ENCODE measurements around the gene AHRR.
"Not testable (repeated sequence)": the region's sequence is repeated elsewhere in the genome, so short reads cannot be mapped to it uniquely, and the experiment has no call there.

AHRR gene

DNA sequence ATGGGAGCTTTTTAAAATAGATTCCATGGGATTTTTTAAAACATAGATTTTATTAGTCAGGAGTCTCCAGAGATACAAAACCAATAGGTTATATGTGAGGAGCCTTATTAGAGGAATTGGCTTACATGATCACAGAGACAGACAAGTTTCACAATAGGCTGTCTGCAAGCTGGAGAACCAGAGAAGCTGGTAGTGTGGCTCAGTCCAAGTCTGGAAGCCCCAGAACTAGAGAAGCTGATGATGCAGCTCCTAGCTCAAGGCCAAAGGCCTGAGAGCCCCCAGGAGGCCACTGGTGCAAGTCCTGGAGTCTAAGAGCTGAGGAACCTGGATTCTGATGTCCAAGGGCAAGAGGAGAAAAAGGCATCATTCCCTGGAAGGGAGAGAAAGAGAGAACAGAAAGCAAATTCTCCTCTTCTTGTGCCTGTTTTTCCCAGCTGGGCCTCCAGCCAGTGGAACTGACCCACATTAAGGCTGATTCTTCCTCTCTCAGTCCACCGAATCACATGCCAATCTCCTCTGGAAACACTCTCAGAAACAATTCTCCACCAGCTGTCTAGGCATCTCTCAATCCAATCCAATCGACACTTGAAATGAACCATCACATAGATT lies 59.3 kb downstream of the AHRR start:
- no peak for DNase-seq

DNA sequence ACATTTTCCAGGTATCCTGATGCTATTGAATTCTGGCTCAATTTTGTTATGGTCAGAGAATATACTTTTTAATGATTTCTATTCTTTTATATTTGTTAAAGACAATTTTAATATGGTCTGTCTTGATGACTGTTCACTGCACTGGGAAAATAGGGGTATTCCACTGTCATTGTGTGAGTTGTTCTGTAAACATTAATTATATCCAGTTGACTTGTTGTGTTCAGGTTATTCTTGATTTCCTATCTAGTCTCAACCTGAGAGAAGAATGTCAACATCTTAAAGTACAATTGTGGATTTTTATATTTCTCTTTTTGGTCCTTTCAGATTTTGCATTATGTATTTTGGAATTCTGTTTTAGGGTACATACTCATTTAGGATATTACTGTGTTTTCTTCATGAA lies 61.6 kb downstream of the AHRR start:
- no peak for DNase-seq

DNA sequence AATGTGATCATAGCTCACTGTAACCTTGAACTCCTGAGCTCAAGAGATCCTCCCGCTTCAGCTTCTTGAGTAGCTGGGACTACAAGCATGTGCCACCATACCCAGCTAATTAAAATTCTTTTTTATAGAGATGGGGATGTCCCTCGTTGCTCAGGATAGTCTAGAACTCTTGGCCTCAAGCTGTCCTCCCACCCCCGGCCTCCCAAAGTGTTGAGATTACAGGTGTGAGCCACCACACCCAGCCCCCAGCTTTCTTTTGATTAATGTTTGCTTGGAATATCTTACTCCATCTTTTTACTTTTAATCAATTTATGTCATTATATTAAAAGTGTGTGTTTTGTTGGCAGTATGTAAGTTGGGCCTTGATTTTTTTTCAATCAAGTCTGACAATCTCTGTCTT lies 62.1 kb downstream of the AHRR start:
- no peak for DNase-seq

DNA sequence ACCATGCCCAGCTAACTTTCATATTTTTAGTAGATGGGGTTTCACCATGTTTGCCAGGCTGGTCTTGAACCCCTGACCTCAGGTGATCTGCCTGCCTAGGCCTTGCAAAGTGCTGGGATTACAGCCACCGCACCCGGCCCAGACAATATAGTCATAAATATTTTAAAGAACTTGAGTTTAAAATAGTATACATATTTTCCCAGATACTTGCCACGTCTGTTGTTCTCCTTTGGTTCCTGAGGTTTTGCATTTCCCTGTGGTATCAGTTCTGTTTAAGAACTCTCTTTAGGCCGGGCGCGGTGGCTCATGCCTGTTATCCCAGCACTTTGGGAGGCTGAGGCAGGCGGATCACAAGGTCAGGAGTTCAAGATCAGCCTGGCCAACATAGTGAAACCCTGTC lies 63.1 kb downstream of the AHRR start:
- DNase-seq = not testable (repeated sequence)

DNA sequence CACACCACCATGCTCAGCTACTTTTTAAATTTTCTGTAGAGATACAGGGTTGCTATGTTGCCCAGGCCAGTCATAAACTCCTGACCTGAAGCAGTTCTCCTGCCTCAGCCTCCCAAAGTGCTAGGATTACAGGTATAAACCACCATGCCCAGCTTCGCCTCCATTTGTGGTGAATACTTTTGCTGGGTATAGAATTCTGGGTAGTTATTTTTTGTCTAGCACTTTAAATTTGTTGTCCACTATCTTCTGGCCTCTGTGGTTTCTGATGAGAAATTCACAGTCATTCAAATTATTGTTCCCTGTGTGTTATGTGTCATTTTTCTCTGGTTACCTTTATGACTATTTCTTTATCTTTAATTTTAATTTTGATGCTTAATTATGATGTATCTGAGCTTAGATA lies 63.8 kb downstream of the AHRR start:
- DNase-seq = no peak

DNA sequence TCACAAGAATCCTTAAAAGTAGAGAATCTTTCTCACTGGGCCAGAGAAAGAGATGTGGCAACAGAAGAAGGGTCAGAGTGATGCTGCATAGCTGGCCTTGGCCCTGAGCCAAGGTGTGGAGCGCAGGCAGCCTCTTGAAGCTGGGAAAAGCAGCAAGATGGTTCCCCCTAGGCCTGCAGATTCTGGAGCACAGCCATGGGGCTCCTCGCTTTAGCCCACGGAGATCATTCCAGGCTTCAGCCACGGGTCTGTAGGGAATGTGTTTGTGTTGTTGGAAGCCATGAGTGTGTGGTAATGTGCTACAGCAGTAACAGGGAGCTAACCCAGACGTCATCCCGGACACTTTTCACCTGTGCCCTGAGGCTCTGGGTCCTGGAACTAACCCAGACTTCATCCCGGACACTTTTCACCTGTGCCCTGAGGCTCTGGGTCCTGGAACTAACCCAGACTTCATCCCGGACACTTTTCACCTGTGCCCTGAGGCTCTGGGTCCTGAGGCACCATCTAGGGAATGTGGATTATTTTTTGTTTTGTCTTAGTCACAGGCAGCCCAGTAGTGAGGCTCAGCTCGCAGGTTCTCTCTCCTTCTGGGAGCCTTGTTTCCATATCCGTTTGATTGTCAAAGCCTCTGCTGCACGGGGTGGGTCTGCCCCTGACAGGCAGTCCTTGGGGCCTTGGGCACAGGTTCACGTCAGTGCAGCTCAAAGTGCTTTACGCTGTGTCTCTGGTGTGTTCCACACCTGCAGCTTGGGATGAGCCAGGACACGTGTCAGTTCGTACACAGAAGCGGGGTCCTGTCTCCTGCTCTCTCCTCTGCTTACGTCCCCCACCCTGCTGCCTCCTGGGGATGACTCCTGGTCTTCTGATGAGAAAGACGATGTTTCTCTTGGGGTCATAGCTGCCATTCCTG lies 65.2 kb downstream of the AHRR start:
- no peak for DNase-seq

DNA sequence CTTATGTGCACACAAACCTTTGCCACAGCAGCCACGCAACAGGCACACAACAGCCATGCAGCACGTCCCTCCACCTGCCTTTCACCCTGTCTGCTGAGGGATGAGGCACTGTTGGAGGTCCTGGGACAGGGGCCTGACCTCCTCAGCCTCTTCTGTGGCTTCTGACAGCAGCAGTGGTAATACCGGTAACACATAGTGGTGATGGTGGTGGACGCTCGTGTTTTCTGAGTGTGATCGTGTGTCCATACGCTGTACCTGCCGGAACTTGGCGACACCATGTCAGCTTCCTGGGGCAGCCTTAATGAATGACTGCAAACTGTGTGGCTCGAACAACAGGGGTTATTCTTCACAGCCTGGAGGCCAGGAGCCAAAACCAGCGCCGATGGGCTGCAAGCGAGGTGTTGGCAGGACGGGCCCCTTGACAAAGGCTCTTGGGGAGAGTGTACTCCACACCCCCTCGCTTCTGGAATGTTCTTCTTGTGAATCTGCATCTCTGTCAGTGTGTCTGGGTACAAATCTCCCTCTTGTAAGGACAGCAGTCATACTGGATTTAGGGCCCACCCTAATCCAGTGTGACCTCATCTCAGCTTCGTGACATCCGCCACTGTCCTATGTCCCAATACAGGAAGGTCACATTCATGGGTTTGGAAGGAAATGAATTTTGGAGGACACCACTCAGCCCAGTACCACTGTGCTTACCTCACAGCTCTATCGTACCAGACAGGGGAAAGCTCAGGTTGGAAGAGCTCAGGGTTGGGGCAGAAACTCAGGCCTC lies 66.2 kb downstream of the AHRR start:
- no peak for DNase-seq

DNA sequence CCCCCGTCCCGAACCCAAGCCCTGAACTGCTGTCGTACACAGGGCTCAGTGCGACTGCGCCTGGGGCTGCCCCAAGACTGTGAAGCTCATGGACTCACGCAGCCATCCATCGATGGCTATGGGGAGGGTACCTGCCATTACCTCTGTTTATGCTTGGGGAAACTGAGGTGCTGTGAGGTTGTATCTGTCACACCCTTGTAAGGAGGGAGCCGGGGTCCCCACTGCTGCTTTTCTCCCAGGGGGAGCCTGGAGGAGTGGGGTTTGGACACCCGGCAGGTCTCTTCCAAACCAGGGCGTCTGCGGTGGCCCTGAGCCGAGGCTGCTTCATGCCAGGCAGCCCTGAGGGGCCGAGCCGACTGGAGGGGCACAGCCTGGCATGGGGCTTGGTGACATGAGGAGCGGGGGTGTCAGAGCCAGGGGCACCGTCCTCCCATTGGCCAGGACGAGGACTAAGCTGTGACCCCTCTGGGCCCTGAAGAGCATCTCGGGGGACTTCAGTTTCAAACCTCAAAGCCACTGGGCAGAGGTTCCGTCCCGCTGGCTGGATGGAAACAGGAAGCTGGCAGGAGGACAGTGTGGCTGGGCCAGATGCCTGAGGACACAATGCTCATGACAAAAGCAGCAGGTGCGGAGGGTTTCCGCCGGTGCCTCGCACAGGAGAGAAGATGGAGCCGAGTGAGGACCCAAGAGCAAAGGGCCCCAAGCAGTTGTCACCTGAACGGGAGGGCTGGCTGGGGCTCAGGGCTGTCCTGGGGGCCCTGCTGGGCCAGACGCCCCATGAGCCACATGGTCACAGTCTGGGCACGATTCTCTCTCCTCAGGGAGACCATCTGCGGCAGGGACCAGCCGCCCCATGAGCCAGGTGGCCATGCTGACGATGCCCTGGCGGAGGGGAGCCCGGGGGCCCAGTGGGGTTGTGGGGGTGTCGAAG lies 67.0 kb downstream of the AHRR start:
- no peak for DNase-seq

DNA sequence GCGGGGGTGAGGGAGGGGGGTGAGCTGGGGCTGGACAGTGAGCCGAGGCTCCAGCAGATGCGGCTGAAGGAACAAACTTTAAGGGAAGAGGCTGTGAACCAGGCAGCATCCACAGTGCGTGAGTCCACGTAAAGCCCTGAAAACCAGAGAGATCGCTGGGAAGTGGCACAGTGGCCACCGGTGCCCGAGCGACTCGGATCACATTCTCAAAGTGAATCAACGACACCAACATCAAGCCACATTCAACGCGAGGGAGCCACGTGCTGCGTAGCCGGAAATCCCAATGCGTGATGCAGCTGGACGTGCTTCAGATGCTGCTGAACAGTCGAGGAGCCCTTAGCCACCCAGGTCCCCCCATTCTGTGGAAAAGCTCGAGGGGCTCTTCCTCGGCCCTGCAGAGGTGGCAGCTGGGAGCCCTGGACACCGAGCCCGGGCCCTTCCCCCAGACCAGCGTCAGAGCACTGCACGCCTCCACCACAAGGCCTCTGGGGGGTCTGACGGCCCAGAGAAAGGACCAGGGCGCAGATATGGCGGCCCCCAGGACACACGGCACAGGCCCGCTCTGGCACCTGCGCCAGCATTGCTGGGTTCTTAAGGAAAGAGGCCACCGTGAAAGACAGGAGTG lies 67.8 kb downstream of the AHRR start:
- no peak for DNase-seq

DNA sequence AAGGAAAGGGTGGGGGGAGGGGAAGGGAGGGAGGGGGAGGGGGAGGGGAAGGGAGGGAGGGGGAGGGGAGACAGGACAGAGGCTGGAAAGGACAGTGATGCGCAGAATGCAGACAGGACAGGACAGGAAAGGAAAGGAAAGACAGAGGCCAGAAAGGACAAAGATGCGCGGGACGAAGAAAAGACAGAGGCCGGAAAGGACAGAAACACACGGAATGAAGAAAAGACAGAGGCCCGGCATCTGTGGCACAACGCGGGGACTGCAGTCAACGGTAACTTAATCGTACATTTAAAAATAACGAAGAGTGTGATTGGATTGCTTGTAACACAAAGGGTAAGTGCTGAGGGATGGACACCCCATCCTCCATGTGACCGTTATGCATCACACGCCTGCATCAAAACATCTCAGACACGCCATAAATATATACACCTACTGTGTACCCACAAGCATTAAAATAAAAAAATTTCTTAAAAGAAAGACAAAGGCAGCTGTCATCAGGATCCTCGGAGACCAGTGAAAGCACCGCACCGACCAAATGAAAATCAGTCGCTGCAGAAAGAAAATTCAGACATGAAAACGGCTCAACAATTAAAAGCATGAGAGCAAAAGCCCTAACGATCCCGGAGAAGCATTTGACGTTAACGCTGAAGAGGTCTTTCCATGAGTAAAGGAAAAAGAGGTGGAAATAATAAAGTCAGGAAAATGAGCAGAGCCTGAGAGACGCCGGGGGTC lies 68.5 kb downstream of the AHRR start:
- DNase-seq = no peak

DNA sequence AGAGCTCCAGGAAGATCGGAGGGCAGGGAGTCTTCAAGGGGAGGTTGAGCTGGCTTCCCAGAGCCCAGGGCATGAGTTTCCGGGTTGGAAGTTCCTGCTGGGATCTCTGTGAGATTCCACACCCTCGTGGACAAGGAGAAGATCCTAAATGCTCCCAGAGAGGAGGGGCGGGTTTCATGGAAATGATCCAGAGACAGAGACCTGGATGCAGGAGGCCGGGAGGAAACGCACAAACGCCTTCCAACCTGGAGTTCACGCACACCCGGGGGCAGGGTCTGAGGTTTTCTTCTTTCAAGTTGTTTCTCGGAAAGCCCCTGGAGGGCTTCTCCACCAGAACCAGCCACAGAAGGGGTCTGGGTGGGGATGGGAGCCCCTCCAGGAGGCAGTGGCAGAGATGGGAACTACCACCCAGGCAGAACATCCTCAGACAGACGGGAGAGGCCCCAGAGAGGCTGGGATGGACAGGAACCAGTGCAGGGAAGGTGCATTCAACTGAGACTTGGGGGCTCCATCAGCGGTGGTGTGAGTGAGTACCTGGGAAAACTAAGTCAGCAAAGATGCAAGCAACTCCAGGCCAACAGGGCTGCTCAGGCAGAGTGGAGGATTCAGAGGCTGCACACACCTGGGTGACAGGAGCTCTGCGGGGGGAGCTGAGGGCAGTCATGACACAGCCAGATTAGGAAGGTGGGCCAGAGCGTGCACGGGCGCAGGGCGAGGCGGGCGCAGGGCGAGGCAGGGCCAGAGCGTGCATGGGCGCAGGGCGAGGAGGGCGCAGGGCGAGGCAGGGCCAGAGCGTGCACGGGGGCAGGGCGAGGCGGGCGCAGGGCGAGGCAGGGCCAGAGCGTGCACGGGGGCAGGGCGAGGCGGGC lies 69.3 kb downstream of the AHRR start:
- no peak for DNase-seq

DNA sequence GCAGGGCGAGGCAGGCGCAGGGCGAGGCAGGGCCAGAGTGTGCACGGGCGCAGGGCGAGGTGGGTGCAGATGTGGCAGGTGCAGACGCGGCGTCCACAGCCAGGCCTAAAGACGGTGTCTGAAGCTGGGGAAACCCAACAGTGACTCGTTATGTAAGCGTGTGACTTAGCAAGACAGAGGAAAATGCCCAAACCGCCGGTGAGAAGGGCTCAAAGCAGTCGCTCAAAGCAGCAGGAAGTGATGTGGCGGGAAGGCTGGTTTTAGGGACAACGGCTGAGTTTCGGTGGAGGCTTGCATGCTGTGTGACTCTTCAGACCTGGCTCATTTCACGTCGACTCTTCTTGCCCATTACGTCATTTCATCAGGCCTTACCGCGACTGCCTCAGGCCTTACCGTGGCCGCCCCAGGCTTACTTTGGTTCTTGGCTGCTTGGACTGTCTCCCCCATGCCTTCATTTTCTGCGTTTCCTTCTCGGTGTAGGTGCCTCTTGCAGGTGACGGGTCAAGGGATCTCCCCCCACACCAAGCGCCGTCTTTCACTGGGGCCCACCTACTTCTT lies 71.0 kb downstream of the AHRR start:
- no peak for DNase-seq

DNA sequence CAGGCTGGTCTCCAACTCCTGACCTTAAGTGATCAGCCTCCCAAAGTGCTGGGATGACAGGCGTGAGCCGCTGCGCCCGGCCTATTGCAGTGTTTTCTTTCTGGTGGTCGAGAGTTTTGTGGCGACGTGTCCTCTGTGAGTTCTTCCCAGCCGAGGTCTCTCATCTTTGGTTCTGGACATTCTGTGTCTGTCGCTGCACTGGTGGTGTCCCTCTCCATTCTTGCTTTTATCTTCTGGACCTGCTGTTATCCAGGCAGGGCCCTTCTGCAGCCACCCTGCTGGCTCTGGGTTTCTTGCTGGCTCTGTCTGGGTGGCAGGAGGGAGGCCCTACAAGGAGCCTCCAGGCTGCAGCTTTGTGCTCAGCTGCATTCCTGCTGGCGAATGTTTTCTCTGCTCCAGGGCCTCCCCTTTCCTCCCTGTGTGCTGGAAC lies 72.3 kb downstream of the AHRR start:
- no peak for DNase-seq

DNA sequence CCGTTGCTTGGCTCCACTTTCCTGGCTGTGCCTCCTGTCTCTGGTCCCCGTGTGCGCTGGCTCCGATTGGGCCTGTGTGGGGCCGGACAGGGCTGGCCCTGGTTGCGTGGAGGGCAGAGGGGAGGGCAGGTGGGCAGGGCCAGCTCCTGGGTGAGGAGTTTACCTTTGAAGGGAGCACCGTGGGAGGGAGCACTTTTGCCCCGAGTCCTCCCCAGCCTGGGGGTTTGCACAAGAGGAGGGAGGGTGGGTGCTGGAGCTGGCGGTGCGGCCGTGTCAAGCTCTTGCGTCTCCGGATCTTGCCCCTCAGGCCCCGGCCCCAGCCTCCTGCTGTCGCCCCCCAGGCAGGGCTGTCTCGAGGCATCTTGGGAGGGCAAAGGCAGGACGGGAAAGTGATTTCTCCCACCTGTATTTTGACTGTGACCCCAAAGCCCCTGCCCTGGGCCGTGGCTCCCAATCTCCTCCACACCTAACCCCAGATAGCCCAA lies 73.2 kb downstream of the AHRR start:
- DNase-seq = no peak

DNA sequence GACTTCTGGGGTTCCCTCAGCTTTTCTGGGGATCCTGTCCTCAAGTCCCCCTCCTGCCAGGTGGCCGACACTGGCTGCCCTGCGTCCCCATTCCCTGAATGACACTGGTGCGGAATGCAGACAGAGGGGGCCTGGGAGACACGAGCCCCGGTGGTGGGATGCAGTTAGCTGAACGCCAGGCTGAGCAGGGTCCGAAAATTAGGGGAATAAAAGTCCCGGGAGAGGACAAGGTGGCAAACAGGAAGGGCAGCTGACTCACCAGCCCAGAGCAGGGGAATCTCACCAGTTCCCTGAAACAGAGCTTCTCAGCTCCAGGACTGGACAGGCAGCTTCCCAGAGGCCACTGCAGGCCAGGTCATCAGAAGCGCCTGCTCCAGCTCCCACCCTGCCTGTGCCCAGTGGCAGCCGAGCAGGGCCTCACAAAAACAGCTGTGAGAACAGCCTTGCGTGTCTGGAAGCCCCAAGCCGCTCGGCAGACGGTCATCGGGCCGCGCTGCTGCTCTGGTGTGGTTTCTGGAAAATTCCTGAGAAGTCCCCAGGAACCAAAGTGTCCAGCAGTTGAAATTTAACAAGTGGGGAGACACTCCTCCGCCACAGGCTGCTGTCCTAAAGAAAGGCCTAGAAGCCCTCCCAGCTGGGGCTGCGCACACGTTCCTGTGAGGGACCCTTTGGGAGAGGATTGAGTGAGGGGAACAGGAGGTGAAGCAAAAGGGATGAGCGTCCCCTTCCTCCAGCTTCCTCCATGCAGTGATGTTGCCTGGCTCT lies 73.8 kb downstream of the AHRR start:
- no peak for DNase-seq

DNA sequence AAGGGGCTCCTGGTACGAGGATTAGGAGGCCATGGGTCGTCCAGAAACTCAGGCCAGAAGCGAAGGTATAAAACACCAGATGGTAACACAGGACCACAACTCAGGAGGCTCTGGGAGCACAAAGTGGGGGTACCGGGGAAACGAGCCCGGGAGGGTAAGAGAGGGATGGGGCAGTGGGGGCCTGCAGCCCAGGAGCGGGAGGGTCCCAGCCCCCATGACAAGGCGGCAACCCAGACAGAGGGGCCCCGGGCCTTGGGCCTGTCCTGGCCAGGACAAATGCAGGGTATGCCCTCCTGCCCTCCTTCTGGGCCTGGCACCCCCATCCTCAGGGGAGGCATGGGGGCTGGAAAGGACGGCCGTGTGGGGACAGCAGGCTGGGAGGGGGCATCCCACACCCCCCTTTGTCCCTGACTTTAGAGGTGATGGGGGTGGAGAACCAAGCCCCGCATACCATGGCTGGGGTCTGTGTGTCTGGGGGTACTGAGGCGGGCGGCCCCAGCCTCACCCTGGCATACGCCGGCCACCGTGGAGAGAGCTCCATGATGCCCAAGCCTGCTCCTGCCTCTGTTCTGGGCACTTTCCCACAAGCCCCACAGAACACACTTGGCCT lies 74.5 kb downstream of the AHRR start:
- DNase-seq = no peak

DNA sequence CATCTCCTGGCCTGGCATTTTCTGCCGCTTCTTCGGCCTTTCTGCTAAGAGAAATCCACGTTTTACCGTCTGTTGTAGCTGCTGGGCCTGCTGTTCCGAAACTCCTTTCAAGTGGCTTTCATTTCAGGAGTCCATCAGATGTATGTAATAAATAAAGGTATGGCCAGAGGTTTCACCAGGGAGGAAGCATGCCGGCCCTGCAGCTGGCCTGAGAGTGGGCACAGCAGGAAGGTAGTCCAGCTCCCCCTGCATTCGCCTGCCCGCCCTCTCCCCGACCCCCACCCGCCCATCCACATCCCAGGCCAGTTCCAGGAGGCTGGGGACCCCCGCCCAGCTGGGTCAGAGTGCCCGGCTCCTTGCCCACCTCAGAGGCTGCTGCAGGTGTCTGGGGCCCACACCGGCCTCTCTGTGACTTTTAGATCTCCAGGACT lies 75.0 kb downstream of the AHRR start:
- DNase-seq = no peak

DNA sequence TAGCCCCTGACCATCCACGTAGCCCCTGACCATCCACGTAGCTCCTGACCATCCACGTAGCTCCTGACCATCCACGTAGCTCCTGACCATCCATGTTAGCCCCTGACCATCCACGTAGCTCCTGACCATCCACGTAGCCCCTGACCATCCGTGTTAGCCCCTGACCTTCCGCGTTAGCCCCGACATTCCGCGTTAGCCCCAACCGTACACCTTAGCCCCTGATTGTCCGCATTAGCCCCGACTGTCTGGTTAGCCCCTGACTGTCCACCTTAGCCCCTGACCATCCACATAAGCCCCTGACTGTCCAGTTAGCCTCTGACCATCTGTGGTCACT lies 76.6 kb downstream of the AHRR start:
- not testable (repeated sequence) for DNase-seq

All from DMS153 (cell line).